HCT116 (cell line): Measurements from ENCODE around the gene CPOX. TPM values are rescaled to one million over a fixed set of nuclear protein-coding genes. Genes with fewer than 3 reads are reported as not detected.
A peak's percentile ranks its signal among the peaks of the same experiment; 100 is the strongest.

Source experiments
- ATAC-seq: fragments of 200-7000 bp; cut with Tn5 transposase; 2 replicates; pipeline ENCODE4 v1.9.1; 2020; ENCODE audit warnings: mild to moderate bottlenecking, moderate library complexity
- BruUV-seq: library from RNA; stranded (reverse); fragments of 400-500 nt; replicated peaks from 2 replicates; lab custom pipeline; 2021; lab: Mats Ljungman, UMichigan
- CTCF ChIA-PET: fragments of 300-600 bp; sonication (Branson Sonifier 250); formaldehyde crosslinking; loops from one replicate; lab custom pipeline; 2021; ENCODE audit warnings: antibody characterized with exemption; lab: Charles Lee
- POLR2A ChIA-PET: fragments of 300-600, 350-600 bp; sonication (Branson Sonifier 250); formaldehyde crosslinking; loops from one replicate; lab custom pipeline; 2021; ENCODE audit warnings: antibody characterized with exemption; lab: Charles Lee
- RAD21 ChIA-PET, 2 experiments: fragments of 300-600 bp; sonication (Branson Sonifier 250); formaldehyde crosslinking; loops; one replicate each; lab custom pipeline; 2023; ENCODE audit warnings: low total read pairs in 2 of 2; ENCODE audit not compliant: uncharacterized antibody in 2 of 2, unreplicated experiment in 2 of 2, low non-redundant PET in 1 of 2; lab: Charles Lee
- DNase-seq: peaks from one replicate; pipeline ENCODE4 v3.0.0-alpha.2; 2010; ENCODE audit warnings: low read depth, low spot score
- H2AFZ ChIP-seq: fragments of 200-600 bp; shearing (Covaris generic), sonication (generic); 2 replicates; pipeline ENCODE4 v1.6.1; 2017; ENCODE audit warnings: low read depth, mixed run types, mixed read lengths, antibody characterized with exemption, low read length; ENCODE audit not compliant: poor library complexity, severe bottlenecking
- H3K27ac ChIP-seq: 2 replicates; pipeline ENCODE4 v1.5.1; 2012; ENCODE audit warnings: low read depth, low read length
- H3K27me3 ChIP-seq: fragments of 200-600 bp; sonication (generic); 2 replicates; pipeline ENCODE4 v1.6.1; 2016; ENCODE audit warnings: mixed run types, low read length, mixed read lengths; ENCODE audit not compliant: insufficient read depth
- H3K36me3 ChIP-seq, 2 experiments: fragments of 200-500 bp in 1 of 2; fragments of 200-600 bp in 1 of 2; sonication (Bioruptor generic) in 1 of 2; sonication (generic) in 1 of 2; 2 replicates each; pipeline versions ENCODE4 v1.5.1 to v1.6.1; 2014 to 2016; ENCODE audit warnings: low read length in 2 of 2, inconsistent platforms in 1 of 2, mixed read lengths in 1 of 2, mixed run types in 1 of 2; ENCODE audit not compliant: insufficient read depth in 2 of 2, control insufficient read depth in 1 of 2
- H3K4me1 ChIP-seq, 2 experiments: fragments of 200-600 bp in 1 of 2; sonication (generic) in 1 of 2; 2 replicates each; pipeline versions ENCODE4 v1.5.1 to v1.6.1; 2012 to 2017; ENCODE audit warnings: low read length in 2 of 2, inconsistent platforms in 1 of 2, mild to moderate bottlenecking in 1 of 2, mixed read lengths in 1 of 2, mixed run types in 1 of 2, moderate library complexity in 1 of 2; ENCODE audit not compliant: insufficient read depth in 2 of 2, control insufficient read depth in 1 of 2
- H3K4me2 ChIP-seq: fragments of 200-600 bp; sonication (generic); 2 replicates; pipeline ENCODE4 v1.6.1; 2017; ENCODE audit warnings: mixed run types, low read length, mixed read lengths
- H3K4me3 ChIP-seq, 2 experiments: fragments of 200-600 bp in 1 of 2; sonication (generic) in 1 of 2; replicated peaks in 1 of 2; 2 replicates each; pipeline ENCODE4 v1.5.1; 2011 to 2016; ENCODE audit warnings: low read length in 2 of 2, control low read depth in 1 of 2, low read depth in 1 of 2, mild to moderate bottlenecking in 1 of 2, mixed read lengths in 1 of 2, mixed run types in 1 of 2
- H3K79me2 ChIP-seq: fragments of 200-600 bp; sonication (generic); 2 replicates; pipeline ENCODE4 v1.6.1; 2017; ENCODE audit warnings: mild to moderate bottlenecking, mixed run types, low read length, moderate library complexity, mixed read lengths; ENCODE audit not compliant: insufficient read depth
- H3K9ac ChIP-seq: fragments of 200-600 bp; sonication (generic); 2 replicates; pipeline ENCODE4 v1.6.1; 2016; ENCODE audit warnings: low read length, mixed read lengths
- H3K9me2 ChIP-seq: fragments of 200-600 bp; sonication (generic), shearing (Covaris generic); 2 replicates; pipeline ENCODE4 v1.6.1; 2017; ENCODE audit warnings: mixed run types, mild to moderate bottlenecking, moderate library complexity; ENCODE audit not compliant: insufficient read depth
- H3K9me3 ChIP-seq, 2 experiments: fragments of 200-500 bp in 1 of 2; fragments of 200-600 bp in 1 of 2; sonication (Bioruptor generic) in 1 of 2; sonication (generic) in 1 of 2; 2 replicates each; pipeline ENCODE4 v1.6.1; 2014 to 2017; ENCODE audit warnings: low read length in 2 of 2, mixed read lengths in 2 of 2, inconsistent platforms in 1 of 2, low read depth in 1 of 2, mild to moderate bottlenecking in 1 of 2, mixed run types in 1 of 2, moderate library complexity in 1 of 2; ENCODE audit not compliant: control insufficient read depth in 1 of 2, insufficient read depth in 1 of 2
- H4K20me1 ChIP-seq: fragments of 200-600 bp; sonication (generic), shearing (Covaris generic); 2 replicates; pipeline ENCODE4 v1.6.1; 2017; ENCODE audit warnings: mixed run types, mild to moderate bottlenecking, moderate library complexity; ENCODE audit not compliant: insufficient read depth
- ATF3 ChIP-seq: IDR thresholded peaks from 2 replicates; pipeline ENCODE4 v1.6.1; 2012
- CBX3 ChIP-seq: IDR thresholded peaks from 2 replicates; pipeline ENCODE4 v1.6.1; 2012; ENCODE audit warnings: low read depth
- CEBPB ChIP-seq: IDR thresholded peaks from 2 replicates; pipeline ENCODE4 v1.6.1; 2012; ENCODE audit warnings: low read depth
- EGR1 ChIP-seq: IDR thresholded peaks from 2 replicates; pipeline ENCODE4 v1.6.1; 2012; ENCODE audit warnings: low read depth
- ELF1 ChIP-seq: IDR thresholded peaks from 2 replicates; pipeline ENCODE4 v1.6.1; 2012; ENCODE audit warnings: low read depth, borderline replicate concordance
- EZH2 ChIP-seq: fragments of 200-600 bp; sonication (generic); IDR thresholded peaks from 2 replicates; pipeline ENCODE4 v1.6.1; 2017; ENCODE audit warnings: antibody characterized with exemption, mixed run types
- EZH2phosphoT487 ChIP-seq: fragments of 200-600 bp; IDR thresholded peaks from 2 replicates; pipeline ENCODE4 v1.6.1; 2018; ENCODE audit warnings: antibody characterized with exemption, borderline replicate concordance
- POLR2A ChIP-seq: IDR thresholded peaks from 2 replicates; pipeline ENCODE4 v1.7.0; 2011; ENCODE audit warnings: borderline replicate concordance; ENCODE audit not compliant: insufficient read depth, insufficient read length; ENCODE audit errors: extremely low read depth
- POLR2AphosphoS5 ChIP-seq: IDR thresholded peaks from 2 replicates; pipeline ENCODE4 v1.6.1; 2011; ENCODE audit warnings: mild to moderate bottlenecking, low read depth, low read length, moderate library complexity
- RAD21 ChIP-seq: IDR thresholded peaks from 2 replicates; pipeline ENCODE4 v1.6.1; 2012; ENCODE audit warnings: low read depth, mild to moderate bottlenecking
- SIN3A ChIP-seq: IDR thresholded peaks from 2 replicates; pipeline ENCODE4 v1.6.1; 2012; ENCODE audit warnings: low read depth
- SP1 ChIP-seq: IDR thresholded peaks from 2 replicates; pipeline ENCODE4 v1.6.1; 2012; ENCODE audit warnings: low read depth
- SRF ChIP-seq: IDR thresholded peaks from 2 replicates; pipeline ENCODE4 v1.6.1; 2012; ENCODE audit warnings: low read depth
- TCF7L2 ChIP-seq: IDR thresholded peaks from 2 replicates; pipeline ENCODE4 v1.7.0; 2011; ENCODE audit warnings: borderline replicate concordance, inconsistent platforms; ENCODE audit not compliant: insufficient read depth, insufficient read length; ENCODE audit errors: extremely low read depth
- YY1 ChIP-seq: IDR thresholded peaks from 2 replicates; pipeline ENCODE4 v1.6.1; 2011; ENCODE audit warnings: low read length, low read depth, moderate library complexity, mild to moderate bottlenecking; ENCODE audit not compliant: insufficient replicate concordance; ENCODE audit errors: extremely low read depth
- ZBTB33 ChIP-seq: IDR thresholded peaks from 2 replicates; pipeline ENCODE4 v1.6.1; 2011; ENCODE audit warnings: mild to moderate bottlenecking, low read length, moderate library complexity; ENCODE audit not compliant: insufficient replicate concordance; ENCODE audit errors: extremely low read depth
- ZFX ChIP-seq: fragments of 450-650 bp; IDR thresholded peaks from 2 replicates; pipeline ENCODE4 v1.6.1; 2017
- ZNF274 ChIP-seq: fragments of 200-500 bp; sonication (Bioruptor generic); IDR thresholded peaks from 2 replicates; pipeline ENCODE4 v1.6.1; 2014; ENCODE audit warnings: mild to moderate bottlenecking, low read depth, low read length, inconsistent platforms
- intact Hi-C: fragments of 100-400 bp; cut with micrococcal nuclease; formaldehyde crosslinking; loops from 2 replicates; pipeline ENCODE4 v1.10.0; 2022
- total RNA-seq: library from RNA; stranded (reverse); gene quantifications from one replicate; pipeline ENCODE4 v1.2.1, GENCODE V29; 2021; ENCODE audit not compliant: unreplicated experiment
- TF ChIP-seq, protein P1 (sequence below): IDR thresholded peaks from 2 replicates; pipeline ENCODE4 v1.6.1; 2012; ENCODE audit warnings: low read depth
- TF ChIP-seq, protein P2 (sequence below): IDR thresholded peaks from 2 replicates; pipeline ENCODE4 v1.6.1; 2012

The CPOX gene
- total RNA-seq, 1 experiment from 2014 or later = 353 TPM

GRCh38 chr3:98556164-98557130, 37.0 kb downstream of the CPOX start:
- H3K4me2 ChIP-seq = peak overlapping the region; percentile 60
- TF ChIP-seq ZNF274 = no peak
- TF ChIP-seq POLR2AphosphoS5 = no peak; the same call in 1 of the 2 replicates
- TF ChIP-seq SRF = peak; percentile 35; the same call in 1 of the 2 replicates
- peak; percentile 93 for TF ChIP-seq TCF7L2
- TF ChIP-seq ELF1 = no peak
- TF ChIP-seq, protein P1, sequence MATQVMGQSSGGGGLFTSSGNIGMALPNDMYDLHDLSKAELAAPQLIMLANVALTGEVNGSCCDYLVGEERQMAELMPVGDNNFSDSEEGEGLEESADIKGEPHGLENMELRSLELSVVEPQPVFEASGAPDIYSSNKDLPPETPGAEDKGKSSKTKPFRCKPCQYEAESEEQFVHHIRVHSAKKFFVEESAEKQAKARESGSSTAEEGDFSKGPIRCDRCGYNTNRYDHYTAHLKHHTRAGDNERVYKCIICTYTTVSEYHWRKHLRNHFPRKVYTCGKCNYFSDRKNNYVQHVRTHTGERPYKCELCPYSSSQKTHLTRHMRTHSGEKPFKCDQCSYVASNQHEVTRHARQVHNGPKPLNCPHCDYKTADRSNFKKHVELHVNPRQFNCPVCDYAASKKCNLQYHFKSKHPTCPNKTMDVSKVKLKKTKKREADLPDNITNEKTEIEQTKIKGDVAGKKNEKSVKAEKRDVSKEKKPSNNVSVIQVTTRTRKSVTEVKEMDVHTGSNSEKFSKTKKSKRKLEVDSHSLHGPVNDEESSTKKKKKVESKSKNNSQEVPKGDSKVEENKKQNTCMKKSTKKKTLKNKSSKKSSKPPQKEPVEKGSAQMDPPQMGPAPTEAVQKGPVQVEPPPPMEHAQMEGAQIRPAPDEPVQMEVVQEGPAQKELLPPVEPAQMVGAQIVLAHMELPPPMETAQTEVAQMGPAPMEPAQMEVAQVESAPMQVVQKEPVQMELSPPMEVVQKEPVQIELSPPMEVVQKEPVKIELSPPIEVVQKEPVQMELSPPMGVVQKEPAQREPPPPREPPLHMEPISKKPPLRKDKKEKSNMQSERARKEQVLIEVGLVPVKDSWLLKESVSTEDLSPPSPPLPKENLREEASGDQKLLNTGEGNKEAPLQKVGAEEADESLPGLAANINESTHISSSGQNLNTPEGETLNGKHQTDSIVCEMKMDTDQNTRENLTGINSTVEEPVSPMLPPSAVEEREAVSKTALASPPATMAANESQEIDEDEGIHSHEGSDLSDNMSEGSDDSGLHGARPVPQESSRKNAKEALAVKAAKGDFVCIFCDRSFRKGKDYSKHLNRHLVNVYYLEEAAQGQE = no peak
- peak; percentile 95 for TF ChIP-seq SP1
- TF ChIP-seq SIN3A = no peak; the same call in 1 of the 2 replicates
- peak; percentile 85 for TF ChIP-seq YY1
- TF ChIP-seq EGR1 = no peak; the same call in 1 of the 2 replicates
- TF ChIP-seq ATF3 = peak; percentile 30; the same call in 1 of the 2 replicates
- TF ChIP-seq ZBTB33 = no peak
- TF ChIP-seq CBX3 = peak; percentile 70
- peak; percentile 71 for TF ChIP-seq CEBPB
- TF ChIP-seq POLR2A = peak; percentile 34
- 0 out of 2 replicates have a peak, but pooled peaks have one; percentile 17 for TF ChIP-seq RAD21
- TF ChIP-seq ZFX = no peak
- TF ChIP-seq EZH2 = no peak
- TF ChIP-seq, protein P2, sequence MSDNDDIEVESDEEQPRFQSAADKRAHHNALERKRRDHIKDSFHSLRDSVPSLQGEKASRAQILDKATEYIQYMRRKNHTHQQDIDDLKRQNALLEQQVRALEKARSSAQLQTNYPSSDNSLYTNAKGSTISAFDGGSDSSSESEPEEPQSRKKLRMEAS = 0 out of 2 replicates have a peak, but pooled peaks have one; percentile 13
- no peak for TF ChIP-seq EZH2phosphoT487

More at GRCh38 chr3:98556164-98557130, 37.0 kb downstream of the CPOX start:
- DNase-seq = peak; percentile 93
- Histone ChIP-seq H3K79me2 (peaks cover 33% of the 10 kb centered on the region), H3K4me1 (peaks cover 71 to 84% of the 10 kb centered on the region in 2 experiments), H2AFZ (no peak overlapping the region), H3K27ac (peak overlapping the region; percentile 98), H3K9ac (peak overlapping the region; percentile 71), H3K4me3 (peak overlapping the region; percentile 12 to 40), H4K20me1 (no peaks in the 10 kb centered on the region), H3K27me3 (no peaks in the 10 kb centered on the region), H3K9me3 (no peaks in the 10 kb centered on the region), H3K36me3 (no peaks in the 10 kb centered on the region), H3K9me2 (no peaks in the 10 kb centered on the region)
- ATAC-seq = peak; percentile 75
- intact Hi-C loops = no loop called here
- ChIA-PET CTCF (interaction anchor here (1.3 to 1.8 kb wide), 3 partner anchors 16 to 262 kb away, joined by 4 to 6 read pairs (median 4); no protein-coding TSS in a partner anchor), RAD21 (interaction anchor here in 1 of 2 experiments (0.7 kb wide), 1 partner anchor 28 kb away, joined by 3 read pairs; no protein-coding TSS in a partner anchor), POLR2A (interaction anchor here (0.5 to 3.7 kb wide), 16 partner anchors 10 to 415 kb away, joined by 3 to 19 read pairs (median 6); partner anchors contain the start of genes CLDND1 and CPOX)
- BruUV-seq = TSS peak; percentile 88
